Measurements from ENCODE around the gene SEMA4D. TPM values are rescaled to one million over a fixed set of nuclear protein-coding genes. Genes with fewer than 3 reads are reported as not detected.
A peak's percentile ranks its signal among the peaks of the same experiment; 100 is the strongest.

SEMA4D gene
- total and polyA plus RNA-seq, 2 experiments from 2014 or later = 9.4 to 10.4 TPM

GRCh38 chr9:89319015-89319905 is 178.7 kb downstream of the SEMA4D start:
- peaks cover 25% of the 10 kb centered on the region for H3K4me1 ChIP-seq (ENCODE audit: insufficient read depth)

GRCh38 chr9:89318123-89319014 is 179.5 kb downstream of the SEMA4D start, which contains the start of gene SECISBP2:
SECISBP2 (plus strand) TSS chr9:89318500; CDS start chr9:89318577, 77 bp downstream.
- Histone ChIP-seq H3K4me2 (peak within 1 kb of the TSS; percentile 88), H3K79me2 (peaks cover 80% of the 10 kb centered on the region), H3K36me3 (replicated peaks; ENCODE audit: insufficient read depth, low read depth) (no peaks in the 10 kb centered on the region), H4K20me1 (ENCODE audit: insufficient read depth, poor library complexity, severe bottlenecking) (peaks cover 7% of the 10 kb centered on the region), H3K4me1 (ENCODE audit: insufficient read depth) (peaks cover 23% of the 10 kb centered on the region), H3K9me2 (replicated peaks; ENCODE audit: insufficient read depth) (no peaks in the 10 kb centered on the region), H2AFZ (peak within 1 kb of the TSS; percentile 37), H3K27ac (peak within 1 kb of the TSS; percentile 99), H3K4me3 (peak within 1 kb of the TSS; percentile 45), H3K9me3 (ENCODE audit: low read depth) (no peaks in the 10 kb centered on the region), H3K27me3 (no peaks in the 10 kb centered on the region)
- peak; percentile 97 for DNase-seq (ENCODE audit: low spot score)
- TF ChIP-seq EZH2phosphoT487 (IDR thresholded peaks at IDR 0.05; ENCODE audit: low read depth, severe bottlenecking, unreplicated experiment) (no peak), EZH2 (IDR thresholded peaks at IDR 0.05; ENCODE audit: borderline replicate concordance) (no peak), CTCF (IDR thresholded peaks at IDR 0.05; ENCODE audit: poor library complexity) (peak; percentile 95)
- WGBS (ENCODE audit: low lambda C conversion rate, missing lambda C conversion rate) = under 1% methylated on average over 79 of the region's 91 CpGs

More at GRCh38 chr9:89319015-89319905, 178.7 kb downstream of the SEMA4D start:
- H4K20me1 ChIP-seq (ENCODE audit: insufficient read depth, poor library complexity, severe bottlenecking) = peaks cover 7% of the 10 kb centered on the region
- TF ChIP-seq CTCF (IDR thresholded peaks at IDR 0.05; ENCODE audit: poor library complexity) (no peak), EZH2 (IDR thresholded peaks at IDR 0.05; ENCODE audit: borderline replicate concordance) (no peak), EZH2phosphoT487 (IDR thresholded peaks at IDR 0.05; ENCODE audit: low read depth, severe bottlenecking, unreplicated experiment) (no peak)
- H3K9me2 ChIP-seq (replicated peaks; ENCODE audit: insufficient read depth) = no peaks in the 10 kb centered on the region
- peak overlapping the region; percentile 99 for H3K27ac ChIP-seq
- 4% methylated on average over 13 of the region's 13 CpGs for WGBS (ENCODE audit: low lambda C conversion rate, missing lambda C conversion rate)
- H3K36me3 ChIP-seq (replicated peaks; ENCODE audit: insufficient read depth, low read depth) = no peaks in the 10 kb centered on the region
- H3K4me2 ChIP-seq = peak overlapping the region; percentile 88
- peaks cover 80% of the 10 kb centered on the region for H3K79me2 ChIP-seq
- H3K4me3 ChIP-seq = peak overlapping the region; percentile 43
- no peaks in the 10 kb centered on the region for H3K9me3 ChIP-seq (ENCODE audit: low read depth)
- no peaks in the 10 kb centered on the region for H3K27me3 ChIP-seq
- DNase-seq (ENCODE audit: low spot score) = no peak
- no peak overlapping the region for H2AFZ ChIP-seq

GRCh38 chr9:89317282-89317681 is 180.6 kb downstream of the SEMA4D start:
- Histone ChIP-seq H3K36me3 (replicated peaks; ENCODE audit: insufficient read depth, low read depth) (no peaks in the 10 kb centered on the region), H3K4me2 (peak overlapping the region; percentile 79), H3K79me2 (peaks cover 80% of the 10 kb centered on the region), H3K4me3 (no peak overlapping the region), H3K27ac (peak overlapping the region; percentile 99), H4K20me1 (ENCODE audit: insufficient read depth, poor library complexity, severe bottlenecking) (peaks cover under 1% of the 10 kb centered on the region), H3K4me1 (ENCODE audit: insufficient read depth) (peaks cover 25% of the 10 kb centered on the region), H3K9me3 (ENCODE audit: low read depth) (no peaks in the 10 kb centered on the region), H2AFZ (no peak overlapping the region), H3K9me2 (replicated peaks; ENCODE audit: insufficient read depth) (no peaks in the 10 kb centered on the region), H3K27me3 (no peaks in the 10 kb centered on the region)
- DNase-seq (ENCODE audit: low spot score) = no peak
- TF ChIP-seq EZH2phosphoT487 (IDR thresholded peaks at IDR 0.05; ENCODE audit: low read depth, severe bottlenecking, unreplicated experiment) (no peak), CTCF (IDR thresholded peaks at IDR 0.05; ENCODE audit: poor library complexity) (no peak), EZH2 (IDR thresholded peaks at IDR 0.05; ENCODE audit: borderline replicate concordance) (no peak)
- 92% methylated on average over 4 of the region's 4 CpGs for WGBS (ENCODE audit: low lambda C conversion rate, missing lambda C conversion rate)
